GM23248 (cell line): Measurements from ENCODE around the gene TULP4.

Experiments used
- EZH2 ChIP-seq: fragments of 200-600 bp; sonication (generic); IDR thresholded peaks from 2 replicates; pipeline ENCODE4 v1.6.1; 2018; ENCODE audit warnings: antibody characterized with exemption, mild to moderate bottlenecking; ENCODE audit not compliant: insufficient read depth, poor library complexity, severe bottlenecking
- EZH2phosphoT487 ChIP-seq: fragments of 200-600 bp; sonication (generic); IDR thresholded peaks from 2 replicates; pipeline ENCODE4 v1.6.1; 2018; ENCODE audit warnings: antibody characterized with exemption, moderate library complexity, mild to moderate bottlenecking, low read depth; ENCODE audit not compliant: insufficient read depth

DNA sequence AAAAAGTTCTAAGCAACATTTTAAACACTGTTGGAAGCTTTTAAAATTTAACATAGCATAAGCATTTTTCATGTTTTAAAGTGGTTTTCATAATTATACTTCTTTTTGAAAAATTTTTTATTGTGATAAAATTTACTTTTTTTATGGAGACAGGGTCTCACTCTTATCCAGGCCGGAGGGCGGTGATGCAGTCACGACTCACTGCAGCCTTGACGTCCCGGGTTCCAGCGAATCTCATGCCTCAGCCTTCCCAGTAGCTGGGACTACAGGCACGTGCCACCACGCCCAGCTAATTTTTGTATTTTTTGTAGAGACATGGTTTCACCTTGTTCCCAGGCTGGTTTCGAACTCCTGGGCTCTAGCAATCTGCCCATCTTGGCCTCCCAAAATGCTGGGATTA lies 46.1 kb upstream of the TULP4 start:
- TF ChIP-seq EZH2 (no peak), EZH2phosphoT487 (no peak)
